T47D (cell line): ENCODE results near the gene SYTL2.

Experiments
- DNase-seq, 2 experiments: peaks; one replicate each; pipeline versions ENCODE4 v3.0.0 to v3.0.0-alpha.2; 2011 to 2012; ENCODE audit warnings: low read depth in 1 of 2, low spot score in 1 of 2
- JUND ChIP-seq: IDR thresholded peaks from 2 replicates; pipeline ENCODE4 v1.6.1; 2012; ENCODE audit warnings: low read depth
- in situ Hi-C: cut with HindIII; loops from 2 replicates; pipeline ENCODE4 v1.10.0; 2016; ENCODE audit warnings: low sequenced_read_pairs, low pct_unique_long_range_greater_than_20kb

The SYTL2 gene

DNA sequence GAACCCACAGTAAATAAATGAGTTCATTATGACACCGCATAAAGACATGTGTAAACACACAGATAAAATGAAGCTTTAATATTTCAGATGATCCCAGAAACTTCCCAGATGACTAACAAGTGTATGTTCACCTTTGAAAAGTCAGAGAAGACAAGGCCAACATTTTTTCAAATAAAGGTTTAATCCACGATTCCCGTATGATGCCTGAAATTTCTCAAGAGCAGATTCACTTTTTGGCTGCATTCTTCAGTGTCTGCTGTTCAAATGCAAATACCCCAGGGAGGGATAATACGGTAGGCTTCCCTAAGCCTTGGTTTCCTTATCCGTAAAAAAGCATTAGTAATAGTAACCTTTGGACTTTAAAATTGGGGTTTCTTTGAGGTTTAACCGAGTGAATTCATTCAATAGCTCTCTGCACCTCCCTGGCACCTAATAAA is 62.5 kb downstream of the SYTL2 start:
- DNase-seq = no peak
- TF ChIP-seq JUND = no peak
- in situ Hi-C loops = no loop called here

DNA sequence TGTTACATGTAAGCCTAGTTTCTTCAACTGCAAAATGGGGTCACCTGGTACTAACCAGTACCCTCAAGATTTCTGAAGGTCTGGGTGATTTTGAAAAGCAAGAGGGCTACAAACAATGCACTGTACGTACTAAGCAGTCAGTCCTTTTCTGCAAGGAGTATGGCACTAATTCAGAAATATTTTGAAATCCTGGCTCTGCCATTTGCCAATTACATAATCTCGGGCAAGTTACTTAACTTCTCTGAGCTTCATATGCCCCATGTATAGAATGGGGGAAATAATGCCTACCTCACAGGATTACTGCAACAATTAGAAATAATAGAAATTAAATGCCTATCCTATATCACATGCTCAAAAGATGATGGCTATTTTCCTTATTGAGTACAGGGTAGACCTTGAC is 64.3 kb downstream of the SYTL2 start:
- no peak for DNase-seq
- in situ Hi-C loops = no loop called here
- no peak for TF ChIP-seq JUND

- no peak for DNase-seq
- no peak for TF ChIP-seq JUND
- in situ Hi-C loops = no loop called here
Measured at GRCh38 chr11:85745626-85746025, 65.3 kb downstream of the SYTL2 start.

DNA sequence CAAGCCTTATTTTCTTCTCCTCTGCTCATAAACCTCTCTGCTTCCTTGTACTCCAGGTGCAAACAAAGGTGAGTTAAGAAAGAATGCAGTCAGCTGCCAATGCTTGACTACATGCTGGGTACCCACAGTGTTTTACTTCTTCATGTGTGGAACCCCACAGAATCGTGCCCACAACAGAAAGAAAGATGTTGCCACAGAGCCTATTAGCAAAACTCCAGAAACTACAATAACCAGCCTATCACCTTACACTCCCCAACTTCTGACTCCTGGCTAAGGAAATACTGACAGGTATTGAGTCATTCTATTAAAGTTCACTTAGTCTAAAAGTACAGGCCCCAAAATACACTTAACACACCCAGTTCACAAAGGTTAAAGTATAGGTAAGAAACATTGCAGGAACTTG is 68.1 kb downstream of the SYTL2 start:
- DNase-seq = peak in 1 of 2 experiments; percentile 57
- in situ Hi-C loops = no loop called here
- no peak for TF ChIP-seq JUND

DNA sequence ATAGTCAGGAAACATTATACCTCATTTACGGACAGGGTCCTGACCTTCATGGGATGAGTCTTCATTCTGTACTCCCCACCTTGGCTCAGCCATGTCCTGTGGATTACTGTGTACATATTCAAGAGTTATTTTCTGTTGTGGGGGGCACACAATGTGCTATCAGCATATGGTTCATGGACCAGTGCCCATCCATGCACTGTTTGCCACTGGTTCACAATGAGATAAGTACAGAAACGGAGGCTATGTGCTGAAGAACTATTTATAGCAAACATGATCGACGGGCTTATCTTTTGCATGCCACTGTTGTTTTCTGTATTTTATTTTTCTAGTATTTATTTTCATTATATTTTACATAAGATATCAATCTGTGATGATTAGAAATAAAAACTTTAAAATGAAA is 68.6 kb downstream of the SYTL2 start:
- no peak for TF ChIP-seq JUND
- in situ Hi-C loops = no loop called here
- no peak for DNase-seq

GRCh38 chr11:85740481-85741400 is 70.2 kb downstream of the SYTL2 start:
- no peak for DNase-seq
- in situ Hi-C loops = no loop called here
- no peak for TF ChIP-seq JUND

DNA sequence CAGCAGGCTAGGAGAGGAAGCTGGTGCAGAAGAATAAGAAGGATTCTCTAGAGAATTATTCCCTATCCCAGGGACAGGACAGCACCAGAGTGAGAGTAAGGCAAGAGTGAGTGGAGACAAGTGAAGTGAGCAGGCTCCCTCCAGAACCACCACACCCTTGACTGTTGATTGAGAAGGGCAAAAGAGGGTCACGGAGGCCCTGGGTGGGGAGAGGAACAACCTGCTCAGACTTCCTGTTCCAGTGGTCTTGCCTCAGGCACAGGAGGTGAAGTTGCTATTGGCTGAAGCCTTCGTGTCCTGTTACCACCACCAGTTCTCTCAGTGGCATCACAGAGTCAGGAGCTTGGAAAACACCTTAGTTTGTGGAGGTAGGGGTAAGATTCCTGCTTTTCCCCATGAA is 73.2 kb downstream of the SYTL2 start:
- in situ Hi-C loops = no loop called here

GRCh38 chr11:85735876-85736460 is 75.0 kb downstream of the SYTL2 start:
- in situ Hi-C loops = no loop called here

More for the DNA sequence above, 73.2 kb downstream of the SYTL2 start:
- DNase-seq = peak in 1 of 2 experiments; percentile 37
- TF ChIP-seq JUND = no peak

GRCh38 chr11:85732965-85733364 is 78.0 kb downstream of the SYTL2 start:
- in situ Hi-C loops = no loop called here
- no peak for DNase-seq
- TF ChIP-seq JUND = no peak

More at GRCh38 chr11:85735876-85736460, 75.0 kb downstream of the SYTL2 start:
- no peak for DNase-seq
- TF ChIP-seq JUND = no peak

DNA sequence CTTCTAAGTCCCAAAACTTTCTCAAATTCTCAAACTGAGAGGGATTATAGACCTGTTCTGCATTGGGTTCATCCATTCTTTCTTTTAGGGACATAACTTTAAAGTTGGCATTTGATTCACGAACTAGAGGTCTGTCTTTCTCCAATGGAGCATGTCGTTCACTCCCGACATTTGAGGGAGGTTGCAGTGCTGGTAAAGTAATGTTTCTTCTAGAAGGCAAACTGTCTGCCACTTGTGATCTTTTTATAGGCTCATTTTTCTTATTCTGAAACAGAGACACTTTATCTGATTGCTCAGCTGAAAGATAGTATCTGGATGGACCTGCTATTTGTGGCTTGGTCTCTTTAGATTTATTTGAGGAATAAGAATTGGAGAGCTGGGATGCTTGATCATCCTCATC is 84.6 kb downstream of the SYTL2 start:
- in situ Hi-C loops = no loop called here
- no peak for TF ChIP-seq JUND
- no peak for DNase-seq

DNA sequence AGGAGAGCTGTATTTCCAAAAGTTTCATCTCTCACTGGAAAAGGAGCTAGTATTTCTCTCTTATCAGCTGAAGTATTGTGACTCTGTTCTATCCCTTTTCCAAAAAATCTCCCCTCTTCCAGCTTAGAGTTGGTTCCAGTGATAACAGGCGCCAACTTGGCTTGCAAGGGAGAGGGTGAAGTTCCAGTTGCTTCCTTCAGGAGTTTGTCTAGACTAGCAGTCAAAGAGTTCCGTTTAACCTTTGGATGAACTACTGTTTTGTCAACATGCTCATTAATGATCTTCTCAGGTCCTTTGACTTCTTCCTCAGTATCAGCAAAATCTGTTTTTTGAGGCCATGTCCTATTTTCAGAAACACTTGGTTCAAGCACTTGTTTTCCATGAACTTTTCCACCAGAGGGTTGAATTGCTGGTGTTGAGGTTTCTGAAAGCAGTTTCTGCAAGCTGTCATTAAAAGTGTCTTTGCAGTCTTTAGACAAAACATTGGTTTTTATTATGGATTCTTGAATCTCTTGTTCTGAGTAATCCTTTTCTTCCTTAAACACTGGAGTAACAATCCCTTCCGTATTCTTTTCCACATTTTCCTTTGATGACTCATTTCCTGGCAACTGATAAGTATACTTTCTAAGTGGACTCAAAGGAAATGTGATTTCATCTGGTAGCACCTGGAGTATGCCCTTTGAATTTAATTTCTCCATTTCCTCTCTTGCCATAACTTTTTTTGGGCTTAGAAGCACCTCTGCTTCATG is 85.3 kb downstream of the SYTL2 start:
- in situ Hi-C loops = no loop called here
- no peak for TF ChIP-seq JUND
- DNase-seq = no peak

- TF ChIP-seq JUND = no peak
- in situ Hi-C loops = no loop called here
- no peak for DNase-seq
Measured at GRCh38 chr11:85724748-85725465, 86.0 kb downstream of the SYTL2 start.
